CD4-positive, CD25-positive, alpha-beta regulatory T cell (primary cell): ENCODE measurements around the gene GABRR3. TPM values are rescaled to one million over a fixed set of nuclear protein-coding genes. Genes with fewer than 3 reads are reported as not detected.
A peak's percentile ranks its signal among the peaks of the same experiment; 100 is the strongest.

ENCODE experiments used
- ATAC-seq, 2 donors: fragments of 150-1000 bp; cut with Tn5 transposase; one replicate each; pipeline ENCODE4 v1.10.0; 2021; ENCODE audit warnings: low read depth in 2 of 2, moderate number of reproducible peaks in 2 of 2, moderate library complexity in 1 of 2
- DNase-seq, 3 donors: peaks; one replicate each; pipeline versions ENCODE4 v3.0.0 to v3.0.0-alpha.2; 2012 to 2022; ENCODE audit warnings: mixed read lengths in 1 of 3
- H3K27ac ChIP-seq: one replicate; pipeline ENCODE4 v1.7.0; 2013; ENCODE audit warnings: mild to moderate bottlenecking, low read length; ENCODE audit not compliant: insufficient read depth, poor library complexity, severe bottlenecking
- H3K27me3 ChIP-seq: one replicate; pipeline ENCODE4 v1.7.0; 2013; ENCODE audit warnings: low read length; ENCODE audit not compliant: control insufficient read depth, insufficient read depth
- H3K36me3 ChIP-seq: one replicate; pipeline ENCODE4 v1.7.0; 2013; ENCODE audit warnings: mild to moderate bottlenecking, low read length, moderate library complexity; ENCODE audit not compliant: control insufficient read depth, insufficient read depth
- H3K4me1 ChIP-seq: 2 replicates; pipeline ENCODE4 v1.7.0; 2013; ENCODE audit warnings: mild to moderate bottlenecking, low read length; ENCODE audit not compliant: insufficient read depth, control insufficient read depth, poor library complexity, severe bottlenecking
- H3K4me3 ChIP-seq: one replicate; pipeline ENCODE4 v1.7.0; 2013; ENCODE audit warnings: low read depth, mild to moderate bottlenecking, low read length, moderate library complexity
- H3K9me3 ChIP-seq, 2 experiments: 1 replicate in 1 of 2; 2 replicates in 1 of 2; pipeline ENCODE4 v1.7.0; 2013; ENCODE audit warnings: low read length in 2 of 2, mild to moderate bottlenecking in 1 of 2, moderate library complexity in 1 of 2; ENCODE audit not compliant: control insufficient read depth in 2 of 2
- H3K27ac Mint-ChIP-seq, 3 donors: one replicate each; pipeline ENCODE4 v1.8.0; 2020 to 2022; ENCODE audit warnings: mild to moderate bottlenecking in 3 of 3, mixed read lengths in 3 of 3, moderate library complexity in 2 of 3
- H3K27me3 Mint-ChIP-seq: one replicate; pipeline ENCODE4 v1.8.0; 2022; ENCODE audit warnings: mild to moderate bottlenecking, mixed read lengths
- H3K36me3 Mint-ChIP-seq: one replicate; pipeline ENCODE4 v1.8.0; 2020; ENCODE audit warnings: mixed read lengths
- H3K4me1 Mint-ChIP-seq, 4 donors: one replicate each; pipeline ENCODE4 v1.8.0; 2020 to 2022; ENCODE audit warnings: mixed read lengths in 4 of 4, mild to moderate bottlenecking in 1 of 4
- H3K4me3 Mint-ChIP-seq, 4 donors: one replicate each; pipeline ENCODE4 v1.8.0; 2020 to 2022; ENCODE audit warnings: mild to moderate bottlenecking in 4 of 4, mixed read lengths in 4 of 4, moderate library complexity in 3 of 4
- H3K9me3 Mint-ChIP-seq, 7 donors: one replicate each; pipeline ENCODE4 v1.8.0; 2020 to 2022; ENCODE audit warnings: mixed read lengths in 7 of 7, mild to moderate bottlenecking in 3 of 7, moderate library complexity in 2 of 7
- polyA plus RNA-seq, 4 donors: library from polyadenylated mRNA; unstranded; fragments of 300-500 nt; fragmentation: Illumina TruSeq; gene quantifications; one replicate each; pipeline ENCODE4 v1.2.3, GENCODE V29; 2021
- total RNA-seq: library from RNA; stranded (reverse); gene quantifications from one replicate; pipeline ENCODE4 v1.2.3, GENCODE V29; 2022

Gene GABRR3
- total and polyA plus RNA-seq, 5 donors from 2014 or later = not detected

DNA sequence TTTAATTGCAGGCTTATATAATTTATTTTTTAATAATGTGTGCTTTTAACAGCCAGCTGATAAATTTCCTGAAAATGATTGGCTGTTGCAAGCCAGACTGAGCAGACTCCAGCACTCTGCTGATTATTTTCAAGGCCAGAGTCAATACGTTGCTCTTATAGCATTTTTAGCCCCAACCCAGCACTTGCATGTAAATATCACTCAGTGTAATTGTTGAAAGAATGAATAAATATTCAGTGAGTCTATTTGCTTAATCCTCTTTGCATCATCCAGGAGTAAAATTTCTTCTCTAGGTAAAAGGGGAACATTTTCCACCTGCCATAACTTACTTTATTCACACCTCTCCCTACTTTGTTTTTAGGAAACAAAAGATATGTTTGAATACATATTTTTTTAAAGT, 2.9 kb downstream of the GABRR3 start:
- no peaks in the 10 kb centered on the region for H3K9me3 ChIP-seq
- H3K4me3 ChIP-seq = no peak overlapping the region
- Mint-ChIP-seq H3K9me3 (no peaks in the 10 kb centered on the region), H3K36me3 (no peaks in the 10 kb centered on the region), H3K27me3 (peaks cover 14% of the 10 kb centered on the region), H3K4me3 (no peak overlapping the region), H3K27ac (no peak overlapping the region), H3K4me1 (peaks cover 6 to 18% (median 13%) of the 10 kb centered on the region in 4 donors)
- no peak overlapping the region for H3K27ac ChIP-seq
- peaks cover 7% of the 10 kb centered on the region for H3K27me3 ChIP-seq
- H3K4me1 ChIP-seq = peaks cover 14% of the 10 kb centered on the region
- DNase-seq (no peak), ATAC-seq (no peak)
- no peaks in the 10 kb centered on the region for H3K36me3 ChIP-seq

DNA sequence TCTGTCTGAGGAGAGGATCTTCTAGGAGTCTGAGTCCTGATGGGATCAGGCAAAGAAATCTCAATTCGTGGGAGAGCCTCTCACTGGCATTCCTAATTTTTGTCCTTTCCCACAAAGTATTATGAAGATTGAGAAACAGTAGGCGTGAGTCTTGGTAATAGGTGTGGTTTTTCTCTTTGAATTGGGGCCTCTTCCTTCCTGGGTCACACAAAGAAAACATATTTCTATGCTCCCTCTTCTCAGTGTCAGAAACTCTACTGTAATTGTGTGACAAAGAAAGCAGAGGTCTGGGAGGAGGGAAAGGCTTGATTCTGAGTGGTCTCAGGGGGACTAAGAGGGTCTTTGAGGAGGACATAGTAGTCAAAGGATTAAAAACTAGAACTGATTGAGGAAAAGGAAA, 6.0 kb downstream of the GABRR3 start:
- H3K4me3 ChIP-seq = peak overlapping the region; percentile 68
- H3K36me3 Mint-ChIP-seq = no peaks in the 10 kb centered on the region
- H3K4me1 ChIP-seq = peaks cover 14% of the 10 kb centered on the region
- H3K9me3 ChIP-seq = no peaks in the 10 kb centered on the region
- peak overlapping the region; percentile 16 to 87 (median 57) for H3K4me3 Mint-ChIP-seq
- H3K36me3 ChIP-seq = no peaks in the 10 kb centered on the region
- H3K27me3 Mint-ChIP-seq = peaks cover 14% of the 10 kb centered on the region
- no peaks in the 10 kb centered on the region for H3K27me3 ChIP-seq
- H3K4me1 Mint-ChIP-seq = peaks cover 6 to 20% (median 13%) of the 10 kb centered on the region in 4 donors
- peak overlapping the region; percentile 89 to 97 (median 96) for H3K27ac Mint-ChIP-seq
- peak in 2 of 3 donors; percentile 1 to 58 for DNase-seq
- peak in 1 of 2 donors; percentile 43 for ATAC-seq
- H3K27ac ChIP-seq = peak overlapping the region; percentile 67
- no peaks in the 10 kb centered on the region for H3K9me3 Mint-ChIP-seq

DNA sequence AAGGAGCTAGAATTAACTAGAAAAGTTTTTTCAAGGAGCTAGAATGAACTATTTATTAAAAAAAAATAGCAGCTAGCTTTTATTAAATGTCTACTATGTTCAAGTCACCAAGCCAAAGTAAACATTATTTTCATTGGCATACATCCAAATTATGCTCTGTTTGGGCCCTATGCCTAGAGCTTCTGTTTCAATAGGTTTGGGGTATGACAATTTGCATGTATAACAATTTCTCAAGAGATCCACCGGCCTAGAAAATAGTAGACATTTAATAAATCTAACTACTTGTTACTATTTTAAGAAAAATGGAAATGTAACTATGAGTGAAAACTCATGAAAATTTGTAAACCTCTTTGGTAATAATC, 8.0 kb downstream of the GABRR3 start:
- DNase-seq = no peak
- Mint-ChIP-seq H3K4me3 (no peak overlapping the region), H3K27me3 (no peaks in the 10 kb centered on the region), H3K9me3 (no peaks in the 10 kb centered on the region), H3K4me1 (peaks cover 13 to 25% (median 18%) of the 10 kb centered on the region in 4 donors), H3K36me3 (no peaks in the 10 kb centered on the region), H3K27ac (no peak overlapping the region)
- ATAC-seq = no peak
- H3K4me1 ChIP-seq = peaks cover 14% of the 10 kb centered on the region
- H3K27me3 ChIP-seq = no peaks in the 10 kb centered on the region
- H3K36me3 ChIP-seq = no peaks in the 10 kb centered on the region
- H3K9me3 ChIP-seq = no peaks in the 10 kb centered on the region
- H3K4me3 ChIP-seq = no peak overlapping the region
- no peak overlapping the region for H3K27ac ChIP-seq

DNA sequence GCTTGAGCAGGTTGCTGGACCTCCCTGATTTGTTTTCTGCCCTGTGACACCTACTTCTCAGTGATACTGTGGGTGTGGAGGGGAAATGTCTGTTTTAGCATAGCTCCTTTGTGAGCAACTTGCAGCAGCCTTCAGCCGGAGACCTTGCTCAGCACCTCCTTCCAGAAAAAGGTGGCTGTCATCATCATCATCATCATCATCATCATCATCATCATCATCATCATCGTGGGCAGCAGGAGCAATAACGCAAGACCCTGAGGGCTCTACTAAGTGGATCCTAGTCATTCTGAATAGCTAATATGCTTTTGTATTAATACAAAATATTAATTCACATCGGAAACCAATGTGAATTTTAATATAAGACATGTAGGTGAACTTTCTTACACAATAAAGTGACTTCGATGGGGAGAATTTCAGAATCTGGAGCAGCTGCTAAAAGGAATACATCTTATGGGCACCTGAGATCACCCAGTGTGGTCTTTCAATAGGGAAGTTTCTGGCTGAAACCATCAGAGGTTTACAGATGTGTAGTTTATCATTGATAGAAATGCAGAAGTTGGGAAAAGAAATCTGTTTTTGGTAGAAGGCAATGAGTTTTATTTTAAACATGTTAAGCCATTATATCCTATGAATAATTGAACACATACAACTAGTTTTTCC, 8.6 kb downstream of the GABRR3 start:
- no peaks in the 10 kb centered on the region for H3K9me3 Mint-ChIP-seq
- H3K27me3 ChIP-seq = no peaks in the 10 kb centered on the region
- H3K4me3 Mint-ChIP-seq = no peak overlapping the region
- ATAC-seq = no peak
- no peaks in the 10 kb centered on the region for H3K36me3 ChIP-seq
- no peaks in the 10 kb centered on the region for H3K9me3 ChIP-seq
- H3K27ac ChIP-seq = no peak overlapping the region
- H3K36me3 Mint-ChIP-seq = no peaks in the 10 kb centered on the region
- no peak overlapping the region for H3K4me3 ChIP-seq
- no peaks in the 10 kb centered on the region for H3K27me3 Mint-ChIP-seq
- no peak overlapping the region for H3K27ac Mint-ChIP-seq
- H3K4me1 Mint-ChIP-seq = peaks cover 13 to 25% (median 18%) of the 10 kb centered on the region in 4 donors
- no peak for DNase-seq
- H3K4me1 ChIP-seq = peaks cover 14% of the 10 kb centered on the region

DNA sequence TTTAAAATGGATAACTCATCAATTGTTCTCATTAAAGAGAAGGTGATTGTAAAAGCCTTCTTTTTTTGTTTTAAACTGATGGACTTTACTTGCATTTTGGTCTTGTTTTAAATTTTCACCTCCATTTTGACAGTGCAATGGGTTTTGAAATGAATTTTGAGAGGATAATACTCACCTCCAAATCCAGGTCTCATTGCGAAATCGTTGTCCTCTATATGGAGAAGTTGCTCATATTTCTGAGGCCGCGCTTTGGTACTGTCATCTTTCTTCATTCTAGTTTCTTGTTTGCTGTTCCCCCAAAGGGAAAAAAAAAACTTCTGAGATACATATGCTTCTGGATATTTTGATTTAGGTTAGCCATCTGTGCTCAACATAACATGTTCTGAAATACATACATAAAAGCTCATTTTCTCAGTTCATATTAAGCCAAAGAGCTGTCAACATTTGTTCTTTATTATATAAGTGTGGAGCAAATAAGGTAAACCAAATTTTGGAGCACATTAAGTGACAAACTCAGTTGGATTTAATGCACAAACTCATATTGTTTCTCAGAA, 9.6 kb downstream of the GABRR3 start:
- DNase-seq (no peak), ATAC-seq (no peak)
- no peaks in the 10 kb centered on the region for H3K36me3 Mint-ChIP-seq
- no peak overlapping the region for H3K27ac Mint-ChIP-seq
- Histone ChIP-seq H3K36me3 (no peaks in the 10 kb centered on the region), H3K4me1 (peaks cover 14% of the 10 kb centered on the region), H3K4me3 (no peak overlapping the region), H3K9me3 (no peaks in the 10 kb centered on the region), H3K27ac (no peak overlapping the region), H3K27me3 (no peaks in the 10 kb centered on the region)
- H3K4me1 Mint-ChIP-seq = peaks cover 13 to 25% (median 18%) of the 10 kb centered on the region in 4 donors
- no peak overlapping the region for H3K4me3 Mint-ChIP-seq
- no peaks in the 10 kb centered on the region for H3K27me3 Mint-ChIP-seq
- no peaks in the 10 kb centered on the region for H3K9me3 Mint-ChIP-seq

DNA sequence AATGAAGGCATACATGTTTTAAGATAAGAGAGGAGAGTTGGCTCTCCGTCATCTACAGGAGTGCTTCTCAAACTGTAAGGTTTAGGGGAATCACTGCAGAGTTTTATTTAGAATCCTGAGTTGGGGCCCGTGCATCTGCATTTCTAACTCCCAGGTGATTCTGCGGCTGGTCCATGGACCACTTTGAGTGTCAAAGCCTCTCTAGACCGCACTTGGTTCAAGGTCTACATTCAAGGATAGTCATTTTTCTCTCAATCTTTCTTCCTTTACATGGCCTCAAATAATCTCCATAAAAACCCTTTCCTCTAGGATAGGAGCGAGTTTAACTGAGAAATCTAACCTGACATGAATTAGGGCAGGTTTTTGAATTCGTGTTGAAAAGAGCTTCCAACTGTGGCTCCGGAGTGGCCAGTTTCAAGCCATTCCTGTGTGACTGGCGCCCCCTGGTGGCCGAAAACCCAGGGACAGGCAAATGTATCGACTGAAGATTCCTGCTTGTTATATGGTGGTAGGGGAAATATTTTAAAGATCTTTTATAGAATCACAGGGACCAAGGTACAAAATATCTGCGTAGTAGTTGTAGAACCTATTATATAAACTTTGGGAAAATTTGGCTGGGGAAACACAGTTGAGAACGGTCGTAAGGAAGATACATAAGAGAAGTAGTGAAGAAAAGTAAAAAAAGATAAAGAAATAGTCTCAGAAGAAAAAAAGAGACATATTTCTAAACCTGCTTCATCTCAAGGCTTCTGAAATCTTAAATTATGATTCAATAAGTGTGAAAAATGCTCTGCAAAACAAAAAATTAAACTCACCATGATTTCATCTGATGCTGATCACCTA, 11.9 kb downstream of the GABRR3 start:
- no peak overlapping the region for H3K4me3 ChIP-seq
- no peak overlapping the region for H3K4me3 Mint-ChIP-seq
- peak; percentile 77 to 85 (median 83) for DNase-seq
- peaks cover under 1% of the 10 kb centered on the region for H3K4me1 ChIP-seq
- ATAC-seq = peak; percentile 68 to 72
- H3K9me3 ChIP-seq = no peaks in the 10 kb centered on the region
- no peak overlapping the region for H3K27ac ChIP-seq
- H3K9me3 Mint-ChIP-seq = no peaks in the 10 kb centered on the region
- H3K36me3 Mint-ChIP-seq = no peaks in the 10 kb centered on the region
- H3K27me3 ChIP-seq = no peaks in the 10 kb centered on the region
- H3K27me3 Mint-ChIP-seq = peaks cover 6% of the 10 kb centered on the region
- peak overlapping the region in 1 of 3 donors; percentile 2 for H3K27ac Mint-ChIP-seq
- H3K36me3 ChIP-seq = no peaks in the 10 kb centered on the region
- H3K4me1 Mint-ChIP-seq = peaks cover 4 to 8% (median 6%) of the 10 kb centered on the region in 4 donors

DNA sequence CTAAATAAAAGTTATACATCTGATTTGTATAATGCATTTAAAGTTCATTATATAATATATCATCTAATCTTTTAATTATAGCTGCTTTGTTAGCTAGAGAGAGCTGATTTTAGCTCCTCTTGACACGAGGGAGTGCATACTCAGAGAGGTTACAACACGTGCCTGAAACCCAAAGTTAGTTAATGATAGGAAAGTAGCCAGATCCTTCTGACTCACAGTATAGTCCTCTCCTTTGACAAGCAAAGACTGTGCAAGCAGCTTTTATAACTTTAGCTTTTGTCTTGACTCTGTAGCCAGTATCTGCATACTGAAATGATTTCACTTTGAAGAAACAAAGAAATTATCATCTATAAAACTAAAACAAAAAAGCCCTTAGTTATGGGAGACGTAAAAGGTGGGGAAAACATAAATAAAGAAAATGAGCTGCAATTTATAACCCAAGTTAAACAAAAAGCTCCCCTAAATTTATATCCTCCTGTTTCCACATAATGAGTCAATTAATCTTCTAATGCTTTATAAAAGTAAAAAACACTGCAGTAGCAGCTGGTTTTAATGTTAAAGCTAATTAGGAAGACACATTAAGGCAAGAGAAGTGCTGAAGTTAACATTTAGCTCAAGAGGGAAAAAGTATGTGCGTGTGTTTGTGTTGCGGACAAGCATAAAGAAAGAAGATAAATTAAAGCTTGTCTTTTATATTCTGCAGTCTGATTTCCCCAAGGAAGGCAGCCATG, 13.1 kb downstream of the GABRR3 start:
- no peaks in the 10 kb centered on the region for H3K36me3 ChIP-seq
- no peak overlapping the region for H3K27ac ChIP-seq
- no peaks in the 10 kb centered on the region for H3K9me3 Mint-ChIP-seq
- H3K4me3 Mint-ChIP-seq = no peak overlapping the region
- no peak overlapping the region for H3K27ac Mint-ChIP-seq
- ATAC-seq (no peak), DNase-seq (no peak)
- H3K9me3 ChIP-seq = no peaks in the 10 kb centered on the region
- peaks cover 4 to 6% (median 6%) of the 10 kb centered on the region in 4 donors for H3K4me1 Mint-ChIP-seq
- no peaks in the 10 kb centered on the region for H3K36me3 Mint-ChIP-seq
- H3K27me3 ChIP-seq = no peaks in the 10 kb centered on the region
- H3K27me3 Mint-ChIP-seq = peaks cover 9% of the 10 kb centered on the region
- H3K4me3 ChIP-seq = no peak overlapping the region
- H3K4me1 ChIP-seq = no peaks in the 10 kb centered on the region
